ENCODE results near the gene TMEM98.

GRCh38 chr17:32894245-32894644 is 33.7 kb upstream of the TMEM98 start:
- TF ChIP-seq EZH2 (IDR thresholded peaks at IDR 0.05; ENCODE audit: borderline replicate concordance, low read length) = no peak
- TF ChIP-seq CTCF (conservative IDR thresholded peaks at IDR 0.05 in 1 of 2, IDR thresholded peaks at IDR 0.05 in 1 of 2; ENCODE audit: extremely low read depth in 1 of 2, insufficient read depth in 1 of 2, low read depth in 1 of 2, low read length in 2 of 2) = no peak

All from mammary epithelial cell (primary cell).